HepG2 (cell line): Measurements from ENCODE around the gene GFER. TPM values are rescaled to one million over a fixed set of nuclear protein-coding genes. Genes with fewer than 3 reads are reported as not detected.

Source experiments
- ARNT2 ChIP-seq: sonication (generic); formaldehyde crosslinking; IDR thresholded peaks from 2 replicates; pipeline ENCODE4 v1.8.0; 2022; ENCODE audit warnings: mild to moderate bottlenecking, low read depth, missing genetic modification reagents, moderate library complexity
- CAMTA2 ChIP-seq: sonication (generic); formaldehyde crosslinking; IDR thresholded peaks from 2 replicates; pipeline ENCODE4 v1.4.0; 2020; ENCODE audit warnings: mild to moderate bottlenecking, missing genetic modification reagents, borderline replicate concordance
- CREB1 ChIP-seq, 2 experiments: fragments of 450-650 bp in 1 of 2; IDR thresholded peaks; 2 replicates each; pipeline ENCODE4 v1.6.1; 2016 to 2017; ENCODE audit warnings: control low read depth in 1 of 2, mild to moderate bottlenecking in 1 of 2, missing compliant biosample characterization in 1 of 2, missing genetic modification characterization in 1 of 2
- DR1 ChIP-seq: sonication (generic); formaldehyde crosslinking; IDR thresholded peaks from 2 replicates; pipeline ENCODE4 v1.8.0; 2021; ENCODE audit warnings: mild to moderate bottlenecking, missing genetic modification reagents, inconsistent platforms
- GABPB1 ChIP-seq: IDR thresholded peaks from 2 replicates; pipeline ENCODE4 v1.6.1; 2016; ENCODE audit warnings: mild to moderate bottlenecking, missing genetic modification reagents, moderate library complexity, missing compliant biosample characterization
- HMGA1 ChIP-seq: sonication (generic); formaldehyde crosslinking; conservative IDR thresholded peaks from 2 replicates; pipeline ENCODE4 v1.4.0; 2020; ENCODE audit warnings: missing genetic modification reagents
- ISL2 ChIP-seq: sonication (generic); formaldehyde crosslinking; IDR thresholded peaks from 2 replicates; pipeline ENCODE4 v1.5.0; 2020; ENCODE audit warnings: missing genetic modification reagents
- KDM3A ChIP-seq: IDR thresholded peaks from 2 replicates; pipeline ENCODE4 v1.6.1; 2018; ENCODE audit warnings: low read depth, missing compliant biosample characterization
- MAFK ChIP-seq, 2 experiments: IDR thresholded peaks in 1 of 2; conservative IDR thresholded peaks in 1 of 2; 2 replicates each; pipeline ENCODE4 v1.6.1; 2011; ENCODE audit warnings: improper control_type of control experiment in 2 of 2, low read length in 2 of 2
- NFKBIZ ChIP-seq: IDR thresholded peaks from 2 replicates; pipeline ENCODE4 v1.6.1; 2018; ENCODE audit warnings: missing genetic modification reagents, missing compliant biosample characterization
- NFYB ChIP-seq: sonication (generic); formaldehyde crosslinking; IDR thresholded peaks from 2 replicates; pipeline ENCODE4 v1.4.0; 2020; ENCODE audit warnings: missing genetic modification reagents
- NKX3-1 ChIP-seq: sonication (generic); formaldehyde crosslinking; IDR thresholded peaks from 2 replicates; pipeline ENCODE4 v1.5.0; 2020; ENCODE audit warnings: missing genetic modification reagents
- RBM39 ChIP-seq: fragments of 200-400 bp; formaldehyde crosslinking; IDR thresholded peaks from one replicate; pipeline ENCODE4 v1.6.1; 2018; ENCODE audit warnings: antibody characterized with exemption, mild to moderate bottlenecking, low read depth, low read length; ENCODE audit not compliant: poor library complexity, severe bottlenecking
- SNAPC4 ChIP-seq: sonication (generic); formaldehyde crosslinking; IDR thresholded peaks from 2 replicates; pipeline ENCODE4 v1.4.0; 2020; ENCODE audit warnings: mild to moderate bottlenecking, missing genetic modification reagents
- SP2 ChIP-seq: sonication (generic); formaldehyde crosslinking; IDR thresholded peaks from 2 replicates; pipeline ENCODE4 v1.5.1; 2020; ENCODE audit warnings: mild to moderate bottlenecking, missing genetic modification reagents
- SRSF9 ChIP-seq: fragments of 200-400 bp; formaldehyde crosslinking; IDR thresholded peaks from 2 replicates; pipeline ENCODE4 v1.6.1; 2018; ENCODE audit warnings: borderline replicate concordance, mild to moderate bottlenecking, low read depth, low read length; ENCODE audit not compliant: insufficient read depth, poor library complexity, severe bottlenecking
- ZIK1 ChIP-seq: sonication (generic); formaldehyde crosslinking; IDR thresholded peaks from 2 replicates; pipeline ENCODE4 v1.5.0; 2020; ENCODE audit warnings: mild to moderate bottlenecking, low read depth, missing genetic modification reagents, borderline replicate concordance
- ZNF333 ChIP-seq: sonication (generic); formaldehyde crosslinking; IDR thresholded peaks from 2 replicates; pipeline ENCODE4 v1.4.0; 2020; ENCODE audit warnings: mild to moderate bottlenecking, missing genetic modification reagents, borderline replicate concordance
- ZNF552 ChIP-seq: sonication (generic); formaldehyde crosslinking; IDR thresholded peaks from 2 replicates; pipeline ENCODE4 v1.9.0; 2022; ENCODE audit warnings: missing genetic modification reagents, mild to moderate bottlenecking, borderline replicate concordance
- ZNF749 ChIP-seq: sonication (generic); formaldehyde crosslinking; IDR thresholded peaks from 2 replicates; pipeline ENCODE4 v1.8.0; 2022; ENCODE audit warnings: mild to moderate bottlenecking, missing genetic modification reagents, moderate library complexity, borderline replicate concordance
- polyA plus RNA-seq, 8 experiments: library from polyadenylated mRNA; depleted of rRNA in 3 of 8; stranded (reverse) in 7 of 8; unstranded in 1 of 8; fragments of >200 nt; fragmentation: Illumina TruSeq in 4 of 8; extraction: Trizol in 4 of 8; gene quantifications; 2 replicates each; pipeline versions ENCODE4 v1.2.1 to v1.2.3, GENCODE V29; 2011 to 2016; ENCODE audit warnings: low read depth in 4 of 8, missing spikeins in 1 of 8, mixed read lengths in 1 of 8; ENCODE audit not compliant: insufficient read depth in 1 of 8
- total RNA-seq, 5 experiments: library from RNA; depleted of rRNA; stranded (reverse); fragments of >200 nt; fragmentation: Illumina TruSeq; extraction: Trizol; gene quantifications; 2 replicates each; pipeline ENCODE4 v1.2.3, GENCODE V29; 2016; ENCODE audit warnings: low read depth in 1 of 5
- TF ChIP-seq, protein P1 (sequence below): conservative IDR thresholded peaks from 2 replicates; pipeline ENCODE4 v1.6.1; 2018; ENCODE audit warnings: missing genetic modification reagents

The GFER gene
- total and polyA plus RNA-seq, 2 of the 13 experiments (the other 11 are each of a cell fraction or from before 2014, with no cell fraction given), result 28.6 to 71.7 TPM

DNA sequence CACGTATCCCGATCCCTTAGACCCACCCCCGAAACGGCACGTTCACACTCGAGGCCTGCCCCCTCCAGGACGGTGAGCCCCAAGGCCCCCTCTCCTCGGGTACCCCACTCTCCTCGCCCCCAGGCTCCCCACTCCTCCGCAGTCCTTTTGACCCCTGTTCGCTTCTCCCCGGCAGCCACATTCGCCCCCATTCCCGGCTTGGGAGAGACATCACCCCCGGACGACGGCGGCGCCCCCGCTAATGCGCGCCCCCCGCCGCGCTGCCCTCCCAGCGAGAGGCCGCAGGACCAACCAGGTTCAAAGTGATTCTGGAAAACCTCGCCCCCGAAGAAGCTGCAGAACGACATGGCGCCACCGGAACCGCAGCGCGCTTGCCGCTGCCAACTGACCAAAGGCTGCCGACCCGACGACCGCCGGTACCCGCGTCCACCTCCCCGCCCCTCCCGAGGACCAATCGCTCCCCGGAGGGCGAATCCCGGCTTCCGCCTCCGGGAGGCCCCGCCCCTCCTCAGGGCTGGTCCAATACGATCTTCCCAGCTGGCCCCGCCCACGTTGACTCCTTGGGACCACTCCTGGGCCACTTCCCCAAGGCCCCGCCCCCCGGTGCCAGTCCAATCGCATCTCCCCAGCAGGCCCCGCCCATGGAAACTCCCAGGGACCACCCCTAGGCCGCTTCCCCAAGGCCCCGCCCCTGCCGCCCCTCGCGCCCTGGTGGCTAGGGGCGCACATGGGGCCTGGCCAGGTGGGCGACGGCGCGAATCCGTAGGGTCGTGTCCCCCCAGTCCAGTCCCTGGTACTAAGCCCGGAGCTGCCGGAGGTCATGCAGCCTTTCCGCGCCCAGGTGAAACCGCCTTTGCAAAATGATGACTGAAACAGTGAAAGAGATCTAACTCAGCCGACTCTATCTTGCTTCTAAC is 40.9 kb upstream of the GFER start, which contains the start of gene MSRB1 (continued):
- TF ChIP-seq, protein P1, sequence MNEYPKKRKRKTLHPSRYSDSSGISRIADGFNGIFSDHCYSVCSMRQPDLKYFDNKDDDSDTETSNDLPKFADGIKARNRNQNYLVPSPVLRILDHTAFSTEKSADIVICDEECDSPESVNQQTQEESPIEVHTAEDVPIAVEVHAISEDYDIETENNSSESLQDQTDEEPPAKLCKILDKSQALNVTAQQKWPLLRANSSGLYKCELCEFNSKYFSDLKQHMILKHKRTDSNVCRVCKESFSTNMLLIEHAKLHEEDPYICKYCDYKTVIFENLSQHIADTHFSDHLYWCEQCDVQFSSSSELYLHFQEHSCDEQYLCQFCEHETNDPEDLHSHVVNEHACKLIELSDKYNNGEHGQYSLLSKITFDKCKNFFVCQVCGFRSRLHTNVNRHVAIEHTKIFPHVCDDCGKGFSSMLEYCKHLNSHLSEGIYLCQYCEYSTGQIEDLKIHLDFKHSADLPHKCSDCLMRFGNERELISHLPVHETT (CRISPR knock-in tag), result peak; percentile 91
- TF ChIP-seq ZNF749, result peak; percentile 37; the same call in 1 of the 2 replicates
- no peak; the same call in 1 of the 2 replicates for TF ChIP-seq ZNF552 (CRISPR knock-in tag)
- TF ChIP-seq SNAPC4, result peak; percentile 67; the same call in 1 of the 2 replicates
- no peak; the same call in 1 of the 2 replicates for TF ChIP-seq ZNF333 (CRISPR knock-in tag)
- TF ChIP-seq ZIK1 (CRISPR knock-in tag), result no peak; the same call in 1 of the 2 replicates
- peak; percentile 82 for TF ChIP-seq SP2 (CRISPR knock-in tag)
- TF ChIP-seq HMGA1 (CRISPR knock-in tag), result no peak
- peak; percentile 59; the same call in 1 of the 2 replicates for TF ChIP-seq ISL2
- TF ChIP-seq SRSF9, result no peak
- TF ChIP-seq ARNT2 (CRISPR knock-in tag), result peak; percentile 55
- TF ChIP-seq CREB1 (IDR thresholded peaks at IDR 0.05), result peak; percentile 35; the same call in 1 of the 2 replicates
- no peak for TF ChIP-seq CREB1 (CRISPR knock-in tag; IDR thresholded peaks at IDR 0.05)
- peak; percentile 84 for TF ChIP-seq NFYB (CRISPR knock-in tag)
- no peak for TF ChIP-seq RBM39
- peak; percentile 39; the same call in 1 of the 2 replicates for TF ChIP-seq NFKBIZ (CRISPR knock-in tag)
- no peak; the same call in 1 of the 2 replicates for TF ChIP-seq KDM3A
- TF ChIP-seq DR1, result peak; percentile 39
- no peak for TF ChIP-seq MAFK (conservative IDR thresholded peaks at IDR 0.05 in 1 of 2, IDR thresholded peaks at IDR 0.05 in 1 of 2; ENCODE audit: low read length in 2 of 2)
- peak; percentile 89 for TF ChIP-seq GABPB1 (CRISPR knock-in tag)
- no peak for TF ChIP-seq NKX3-1 (CRISPR knock-in tag)
- TF ChIP-seq CAMTA2, result no peak
